Measurements from ENCODE around the gene DNAH5. TPM values are rescaled to one million over a fixed set of nuclear protein-coding genes. Genes with fewer than 3 reads are reported as not detected.

The DNAH5 gene
- total RNA-seq, 1 donor from 2014 or later, result 0.35 TPM

DNA sequence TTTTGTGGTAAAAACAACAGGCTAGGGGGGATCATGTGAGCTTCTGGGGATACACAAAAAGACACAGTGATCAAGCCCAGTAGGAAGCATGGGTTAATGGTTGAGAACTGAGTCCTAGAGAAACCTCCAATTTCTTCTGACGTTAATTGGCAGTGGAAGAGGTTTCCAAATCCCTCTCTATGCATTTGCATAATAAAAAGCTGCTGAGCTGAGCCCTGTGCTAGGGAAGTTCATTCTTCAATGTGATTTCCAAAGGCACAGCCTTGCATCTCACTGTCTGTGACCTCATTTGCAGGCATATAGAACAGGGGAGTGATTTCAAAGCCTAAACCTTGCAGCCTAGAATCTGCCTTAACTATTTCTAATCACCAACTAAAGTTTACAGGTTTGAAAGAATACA is 812 bp downstream of the DNAH5 start:
- no peak for DNase-seq (ENCODE audit: low spot score)
- intact Hi-C loops (cut with DNase I), result no loop called here

- intact Hi-C loops (cut with DNase I), result no loop called here
- DNase-seq (ENCODE audit: low spot score), result no peak
Measured at GRCh38 chr5:13941468-13941867, 3.0 kb downstream of the DNAH5 start.

DNA sequence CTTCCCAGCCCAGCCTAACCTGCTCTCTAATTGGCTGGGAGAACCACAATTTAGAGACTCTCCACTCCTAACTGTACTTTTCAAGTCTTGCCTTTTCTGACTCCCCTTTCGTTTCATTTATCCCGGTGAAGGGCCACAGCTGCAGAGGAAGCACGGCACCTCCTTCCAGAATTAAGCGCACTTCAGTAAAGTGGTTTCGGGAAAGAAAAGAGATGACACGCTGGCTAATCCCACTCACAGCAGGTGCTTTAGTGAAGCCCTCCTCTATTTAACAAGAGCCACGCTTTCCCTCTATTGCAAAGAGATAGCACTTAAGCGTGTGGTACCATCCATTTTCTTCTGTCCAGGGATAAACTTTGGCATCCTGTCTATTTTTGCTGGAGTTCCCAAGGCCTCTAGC is 4.8 kb downstream of the DNAH5 start:
- intact Hi-C loops (cut with DNase I), result no loop called here
- DNase-seq (ENCODE audit: low spot score), result no peak

DNA sequence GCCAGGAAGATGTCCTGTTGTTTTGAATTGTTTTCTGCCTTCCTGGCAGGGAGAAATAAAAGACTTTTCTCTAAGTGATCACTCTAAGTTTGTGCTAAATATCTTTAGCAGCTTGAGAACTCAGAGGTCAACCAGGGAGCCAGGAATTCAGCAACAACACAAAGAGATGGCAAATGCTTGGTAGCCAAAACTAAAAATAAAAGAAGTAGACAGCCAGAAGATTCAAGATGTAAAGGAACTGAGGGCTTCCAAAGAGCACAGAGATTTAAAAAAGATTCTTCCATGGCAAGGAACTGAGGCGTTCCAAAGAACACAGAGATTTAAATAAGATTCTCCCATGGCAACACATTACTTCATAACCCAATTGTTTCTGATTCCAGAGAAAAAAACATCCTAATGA is 9.6 kb downstream of the DNAH5 start:
- intact Hi-C loops (cut with DNase I), result no loop called here
- DNase-seq (ENCODE audit: low spot score), result no peak

- intact Hi-C loops (cut with DNase I), result no loop called here
- DNase-seq (ENCODE audit: low spot score), result no peak
Measured at GRCh38 chr5:13934125-13934524, 10.4 kb downstream of the DNAH5 start.

DNA sequence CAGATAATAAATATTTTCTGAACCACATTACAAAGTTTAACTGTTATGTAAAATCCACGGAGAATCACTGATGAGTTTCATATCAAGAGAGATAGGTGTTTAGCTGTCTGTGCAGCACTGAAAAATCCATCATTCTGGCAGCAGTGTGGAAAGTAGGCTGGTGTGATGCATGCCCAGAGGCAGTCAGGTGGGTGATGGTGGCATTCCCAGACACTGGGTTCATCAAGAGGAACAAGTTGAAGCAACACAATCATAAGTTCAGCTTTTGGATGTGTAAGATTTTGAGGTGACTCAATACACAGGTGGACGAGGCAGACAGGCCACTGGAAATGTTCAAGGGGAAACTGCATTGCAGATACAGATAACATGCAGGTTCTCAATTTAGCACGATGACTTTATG is 11.9 kb downstream of the DNAH5 start:
- DNase-seq (ENCODE audit: low spot score), result no peak
- intact Hi-C loops (cut with DNase I), result no loop called here

- intact Hi-C loops (cut with DNase I), result no loop called here
- DNase-seq (ENCODE audit: low spot score), result no peak
Measured at GRCh38 chr5:13932011-13932410, 12.5 kb downstream of the DNAH5 start.

DNA sequence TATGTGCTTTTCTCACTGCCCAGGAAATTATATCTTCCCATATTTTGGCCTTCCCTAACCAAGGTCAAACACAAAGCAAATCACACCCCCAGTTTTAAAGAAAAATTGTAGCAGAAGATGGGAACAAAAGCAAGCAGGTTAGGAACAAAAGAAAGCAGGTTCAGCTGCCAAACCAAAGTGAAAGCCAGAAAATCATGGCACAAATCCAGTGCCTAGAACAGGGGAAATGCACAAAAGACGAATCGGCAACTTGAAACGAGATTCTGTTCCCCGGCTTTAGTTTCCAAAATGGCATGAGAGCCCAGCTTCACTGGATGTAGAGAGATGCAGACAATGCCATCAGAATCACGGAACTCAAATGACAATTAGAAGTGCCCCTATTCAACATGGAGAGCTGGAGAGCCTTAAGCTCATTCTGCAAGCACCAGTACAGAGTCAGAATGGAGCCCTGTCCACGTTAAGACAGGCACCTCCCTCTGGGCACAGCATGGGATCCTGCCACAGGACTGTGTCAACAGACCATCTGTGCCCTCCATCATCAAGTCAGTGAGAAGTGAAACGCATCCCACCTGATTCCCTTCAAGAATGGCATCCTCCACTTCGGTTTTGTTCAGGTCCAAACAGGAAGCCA is 13.8 kb downstream of the DNAH5 start:
- no peak for DNase-seq (ENCODE audit: low spot score)
- intact Hi-C loops (cut with DNase I), result no loop called here

GRCh38 chr5:13926731-13927130 is 17.8 kb downstream of the DNAH5 start:
- intact Hi-C loops (cut with DNase I), result no loop called here

GRCh38 chr5:13921578-13921977 is 22.9 kb downstream of the DNAH5 start:
- no peak for DNase-seq (ENCODE audit: low spot score)
- intact Hi-C loops (cut with DNase I), result no loop called here

More at GRCh38 chr5:13926731-13927130, 17.8 kb downstream of the DNAH5 start:
- no peak for DNase-seq (ENCODE audit: low spot score)

DNA sequence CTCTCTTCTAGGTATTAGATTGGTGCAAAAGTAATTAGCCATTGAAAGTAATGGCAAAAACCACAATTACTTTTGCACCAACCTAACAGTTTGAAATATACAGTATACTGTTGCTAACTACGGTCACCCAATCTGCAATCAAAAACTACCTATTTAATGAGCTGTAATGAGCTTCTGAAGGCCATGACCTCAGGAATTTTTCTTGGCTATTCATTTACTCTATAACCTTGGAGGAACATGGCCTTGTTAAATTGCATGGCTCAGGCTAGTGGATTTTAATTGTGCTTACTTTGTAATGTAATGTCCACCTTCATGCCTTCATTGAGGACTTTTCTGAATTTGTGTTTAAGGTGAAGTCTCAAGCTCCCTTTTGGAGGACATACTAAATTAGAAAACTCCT is 24.7 kb downstream of the DNAH5 start:
- intact Hi-C loops (cut with DNase I), result no loop called here
- DNase-seq (ENCODE audit: low spot score), result no peak

DNA sequence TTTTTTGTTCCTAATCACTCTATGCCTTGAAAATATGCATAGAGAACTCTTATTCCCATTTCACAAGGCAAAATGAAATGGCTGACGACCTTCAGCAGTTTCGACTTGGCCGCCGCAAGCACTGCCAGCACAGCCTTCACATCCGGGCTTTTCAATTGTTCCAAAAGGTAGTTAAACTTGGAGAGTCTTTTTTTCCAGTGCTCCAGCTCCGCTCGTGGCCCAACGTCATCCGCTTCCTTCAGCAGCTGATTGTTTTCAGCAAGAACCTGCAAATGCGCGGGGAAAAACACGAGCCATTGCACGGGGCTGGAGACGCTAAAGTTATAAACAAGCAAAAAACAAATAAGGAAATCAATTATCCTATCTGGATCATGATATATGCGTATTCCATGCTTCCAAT is 25.4 kb downstream of the DNAH5 start:
- intact Hi-C loops (cut with DNase I), result no loop called here
- DNase-seq (ENCODE audit: low spot score), result no peak

DNA sequence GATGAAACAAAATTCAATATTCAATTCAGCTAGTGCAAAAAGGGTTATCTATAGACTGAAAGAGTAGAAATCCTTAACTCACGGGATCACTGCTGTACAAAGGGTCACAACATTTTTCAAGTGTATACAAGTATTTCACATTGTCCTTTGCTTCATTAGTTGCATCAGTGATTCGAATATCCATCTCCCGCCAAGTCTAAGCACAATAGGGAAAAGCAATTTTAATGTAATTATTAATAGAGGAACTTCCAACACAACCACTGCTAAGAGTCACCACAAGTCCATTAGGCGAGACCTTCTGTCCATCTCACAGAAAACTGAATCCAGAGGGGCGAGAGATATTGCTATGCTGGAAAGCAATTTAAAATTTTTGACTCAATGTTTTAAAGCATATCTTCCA is 27.4 kb downstream of the DNAH5 start:
- intact Hi-C loops (cut with DNase I), result no loop called here
- no peak for DNase-seq (ENCODE audit: low spot score)

DNA sequence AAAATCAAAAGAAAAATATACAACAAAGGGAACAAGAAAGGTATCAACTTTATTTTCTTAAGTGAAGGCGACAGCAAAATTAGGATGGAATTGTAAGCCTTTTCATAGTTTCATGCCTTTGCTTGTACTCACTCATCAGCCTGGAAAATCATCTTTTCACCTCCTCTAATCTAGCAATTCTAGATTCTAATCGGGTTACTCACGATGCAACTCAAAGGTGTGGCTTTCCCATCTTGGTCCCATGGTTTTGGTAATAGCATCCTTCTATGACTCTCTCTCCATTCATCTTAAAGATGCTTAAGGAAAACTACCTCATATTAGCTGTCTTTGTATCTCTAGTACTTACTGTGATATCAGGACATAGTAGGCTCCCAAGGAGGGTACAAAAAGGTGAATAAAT is 30.5 kb downstream of the DNAH5 start:
- intact Hi-C loops (cut with DNase I), result no loop called here
- no peak for DNase-seq (ENCODE audit: low spot score)

- intact Hi-C loops (cut with DNase I), result no loop called here
- DNase-seq (ENCODE audit: low spot score), result no peak
Measured at GRCh38 chr5:13910637-13911288, 33.7 kb downstream of the DNAH5 start.

- intact Hi-C loops (cut with DNase I), result no loop called here
- no peak for DNase-seq (ENCODE audit: low spot score)
Measured at GRCh38 chr5:13910201-13910600, 34.3 kb downstream of the DNAH5 start.

DNA sequence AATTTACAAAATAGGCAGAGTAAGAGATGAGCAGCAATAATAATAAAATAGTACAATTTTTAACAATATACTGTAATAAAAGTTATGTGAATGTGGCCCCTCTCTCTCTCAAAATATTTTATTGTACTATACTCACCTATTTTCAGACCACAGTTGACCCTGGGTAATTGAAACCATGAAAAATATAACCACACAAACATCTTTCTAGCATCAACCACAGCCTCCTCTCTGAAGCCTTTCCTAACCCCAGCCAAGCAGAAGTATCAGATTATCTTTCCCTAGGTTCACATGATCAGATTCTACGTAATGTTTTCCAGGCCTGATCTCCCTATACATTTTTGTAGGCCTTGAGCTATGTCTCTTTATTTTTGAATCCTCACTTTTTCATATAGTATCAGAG is 35.2 kb downstream of the DNAH5 start:
- intact Hi-C loops (cut with DNase I), result no loop called here
- no peak for DNase-seq (ENCODE audit: low spot score)

GRCh38 chr5:13898569-13898968 is 45.9 kb downstream of the DNAH5 start:
- intact Hi-C loops (cut with DNase I), result no loop called here
- no peak for DNase-seq (ENCODE audit: low spot score)

GRCh38 chr5:13878357-13878756 is 66.1 kb downstream of the DNAH5 start:
- DNase-seq (ENCODE audit: low spot score), result no peak
- intact Hi-C loops (cut with DNase I), result no loop called here

- intact Hi-C loops (cut with DNase I), result no loop called here
- DNase-seq (ENCODE audit: low spot score), result no peak
Measured at GRCh38 chr5:13866792-13867191, 77.7 kb downstream of the DNAH5 start.

DNA sequence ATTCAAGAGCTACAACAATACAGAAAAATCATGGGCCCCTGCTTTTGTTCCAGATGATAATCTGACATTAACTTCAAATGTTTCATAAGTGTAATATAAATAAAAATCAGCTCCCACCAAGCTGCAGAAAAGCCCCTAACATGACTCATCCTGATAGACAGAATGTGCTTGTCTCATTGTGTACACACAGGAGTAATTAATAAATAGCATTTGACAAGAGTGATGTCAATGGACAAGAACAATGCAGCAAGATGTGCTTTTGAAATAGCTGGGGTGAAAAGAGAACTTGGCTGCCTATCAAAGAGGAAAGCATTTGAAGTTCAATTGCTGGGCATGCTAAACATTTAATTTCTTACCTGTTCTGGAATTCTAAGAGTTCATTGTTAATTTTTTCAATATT is 79.2 kb downstream of the DNAH5 start:
- DNase-seq (ENCODE audit: low spot score), result no peak
- intact Hi-C loops (cut with DNase I), result no loop called here

DNA sequence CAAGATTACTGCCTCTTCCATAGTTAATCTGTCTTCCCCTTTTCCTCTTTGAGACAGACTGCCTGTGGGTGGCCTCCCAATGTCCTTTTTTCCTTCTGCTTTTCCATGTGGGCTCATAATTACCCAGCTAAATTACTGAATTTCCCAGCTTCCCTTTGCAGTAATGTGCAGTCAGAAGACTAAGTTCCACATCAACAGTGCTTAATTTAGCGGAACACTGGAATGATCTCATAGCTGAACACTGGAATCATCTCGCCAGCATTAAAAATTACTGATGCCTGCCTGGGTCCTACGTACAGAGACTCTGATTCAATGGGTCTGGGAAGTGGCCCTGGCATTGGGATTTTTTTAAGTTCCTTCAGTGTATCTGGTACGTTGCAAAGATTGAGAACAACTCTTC is 84.3 kb downstream of the DNAH5 start:
- no peak for DNase-seq (ENCODE audit: low spot score)
- intact Hi-C loops (cut with DNase I), result no loop called here

Measured in cardiac septum (tissue), 1 donor.